Measurements from ENCODE around the gene KPNA4.
"Not testable (repeated sequence)": the region's sequence is repeated elsewhere in the genome, so short reads cannot be mapped to it uniquely, and the experiment has no call there.

KPNA4 gene

DNA sequence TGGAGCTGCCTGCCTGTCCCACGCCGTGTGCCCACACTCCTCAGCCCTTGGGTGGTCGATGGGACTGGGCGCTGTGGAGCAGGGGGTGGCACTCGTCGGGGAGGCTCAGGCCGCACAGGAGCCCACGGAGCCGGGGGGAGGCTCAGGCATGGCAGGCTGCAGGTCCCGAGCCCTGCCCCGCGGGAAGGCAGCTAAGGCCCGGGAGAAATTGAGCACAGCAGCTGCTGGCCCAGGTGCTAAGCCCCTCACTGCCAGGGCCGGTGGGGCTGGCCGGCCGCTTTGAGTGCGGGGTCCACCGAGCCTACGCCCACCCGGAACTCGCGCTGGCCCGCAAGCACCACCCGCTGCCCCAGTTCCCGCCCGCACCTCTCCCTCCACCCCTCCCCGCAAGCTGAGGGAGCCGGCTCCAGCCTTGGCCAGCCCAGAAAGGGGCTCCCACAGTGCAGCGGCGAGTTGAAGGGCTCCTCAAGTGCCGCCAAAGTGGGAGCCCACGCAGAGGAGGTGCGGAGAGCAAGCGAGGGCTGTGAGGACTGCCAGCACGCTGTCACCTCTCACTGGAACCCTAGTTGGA, 8.7 kb upstream of the KPNA4 start:
- not testable (repeated sequence) for DNase-seq (ENCODE audit: low read depth)

DNA sequence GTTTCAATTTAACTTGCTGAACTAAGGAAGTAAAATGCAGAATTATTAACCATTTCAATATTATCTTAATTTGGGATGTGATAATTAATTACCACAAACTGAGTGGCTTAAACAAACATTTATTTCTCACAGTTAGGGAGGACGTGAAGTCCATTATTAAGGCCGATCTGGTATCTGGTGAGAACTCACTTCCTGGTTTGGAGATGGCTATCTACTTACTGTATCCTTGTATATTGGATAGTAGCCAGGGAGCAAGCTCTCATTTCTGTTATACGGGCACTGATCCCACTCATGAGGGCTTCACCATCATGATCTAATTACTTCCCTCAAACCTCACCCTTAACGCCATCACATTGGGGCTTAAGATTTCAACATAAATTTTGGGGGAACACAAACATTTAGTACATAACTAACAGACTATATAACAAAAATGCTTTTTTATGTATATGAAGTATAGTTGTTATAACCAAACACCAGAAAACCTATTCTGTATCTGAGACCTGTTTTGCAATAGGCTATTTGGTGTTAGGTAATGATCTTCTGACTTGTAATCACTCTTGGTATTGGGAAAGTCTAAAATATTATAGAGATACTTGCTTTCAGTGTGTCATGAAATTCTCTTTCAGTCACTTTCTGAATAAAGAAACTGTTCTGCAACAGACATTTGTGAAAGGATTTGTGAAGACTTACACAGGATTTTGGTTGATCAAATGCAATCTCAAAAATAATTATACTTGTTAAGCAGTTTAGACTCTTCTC, 4.7 kb upstream of the KPNA4 start:
- no peak for DNase-seq (ENCODE audit: low read depth)

GRCh38 chr3:160568989-160569388, 3.6 kb upstream of the KPNA4 start:
- no peak for DNase-seq (ENCODE audit: low read depth)

GRCh38 chr3:160567774-160568173, 2.4 kb upstream of the KPNA4 start:
- no peak for DNase-seq (ENCODE audit: low read depth)

GRCh38 chr3:160566499-160566898, 1.1 kb upstream of the KPNA4 start:
- no peak for DNase-seq (ENCODE audit: low read depth)

DNA sequence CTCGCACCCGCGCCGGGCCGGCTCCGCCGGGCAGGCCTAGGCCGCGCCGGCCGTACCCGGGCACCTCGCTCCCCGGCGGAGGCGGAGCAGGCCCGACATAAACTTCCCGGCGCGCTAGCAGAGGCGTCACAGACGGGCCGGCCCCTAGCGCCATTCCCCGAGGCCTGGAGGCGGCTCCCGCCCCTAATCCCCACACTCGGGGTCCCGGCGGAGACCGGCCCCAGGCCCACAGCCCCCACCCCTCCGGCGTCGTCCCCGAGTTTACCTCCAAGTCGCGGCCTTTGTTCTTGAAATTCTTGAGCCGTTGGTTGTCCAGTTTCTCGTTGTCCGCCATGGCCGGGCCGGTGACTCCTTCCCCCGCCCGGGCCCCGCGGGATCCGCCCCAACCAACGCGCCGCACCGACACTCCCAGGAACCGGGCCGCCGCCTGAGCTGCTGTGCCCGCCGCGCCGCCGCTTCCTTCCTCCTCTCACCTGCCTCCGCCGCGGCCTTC, 376 bp downstream of the KPNA4 start:
- peak; percentile 20 for DNase-seq (ENCODE audit: low read depth)

- DNase-seq (ENCODE audit: low read depth): peak; percentile 1
Measured at GRCh38 chr3:160564258-160564911, 986 bp downstream of the KPNA4 start.

- DNase-seq (ENCODE audit: low read depth): no peak
Measured at GRCh38 chr3:160562952-160563351, 2.4 kb downstream of the KPNA4 start.

DNA sequence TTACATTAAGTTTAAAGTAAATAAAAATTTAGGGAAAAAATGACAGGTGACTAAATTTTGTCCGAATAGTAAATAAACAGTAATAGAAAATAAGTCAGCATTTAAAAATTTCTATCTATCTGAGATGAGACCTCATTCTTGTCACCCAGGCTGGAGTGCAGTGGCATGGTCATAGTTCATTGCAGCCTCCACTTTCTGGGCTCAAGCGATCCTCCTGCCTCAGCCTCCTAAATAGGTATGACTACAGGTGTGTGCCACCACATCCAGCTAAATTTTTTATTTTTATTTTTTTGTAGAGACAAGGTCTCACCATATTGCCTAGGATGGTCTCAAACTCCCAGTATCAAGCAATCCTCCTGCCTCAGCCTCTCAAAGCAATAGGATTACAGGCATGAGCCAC, 7.8 kb downstream of the KPNA4 start:
- no peak for DNase-seq (ENCODE audit: low read depth)

DNA sequence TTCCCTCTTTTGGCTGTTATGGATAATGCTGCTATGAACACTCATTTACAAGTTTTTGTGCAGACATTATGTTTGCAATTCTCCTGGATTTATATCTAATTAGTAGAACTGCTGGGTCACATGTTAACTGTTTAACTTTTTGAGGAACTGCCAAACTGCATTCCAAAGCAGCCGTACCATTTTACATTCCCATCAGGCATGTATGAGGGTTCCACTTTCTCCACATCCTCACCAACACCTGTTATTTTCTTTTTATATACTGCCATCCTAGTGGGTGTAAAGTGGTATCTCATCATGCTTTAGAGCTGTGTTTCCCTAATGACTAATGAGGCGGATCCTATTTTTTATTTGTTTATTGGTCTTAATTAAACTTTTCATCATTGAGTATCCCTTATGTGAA, 9.2 kb downstream of the KPNA4 start:
- DNase-seq (ENCODE audit: low read depth): no peak

DNA sequence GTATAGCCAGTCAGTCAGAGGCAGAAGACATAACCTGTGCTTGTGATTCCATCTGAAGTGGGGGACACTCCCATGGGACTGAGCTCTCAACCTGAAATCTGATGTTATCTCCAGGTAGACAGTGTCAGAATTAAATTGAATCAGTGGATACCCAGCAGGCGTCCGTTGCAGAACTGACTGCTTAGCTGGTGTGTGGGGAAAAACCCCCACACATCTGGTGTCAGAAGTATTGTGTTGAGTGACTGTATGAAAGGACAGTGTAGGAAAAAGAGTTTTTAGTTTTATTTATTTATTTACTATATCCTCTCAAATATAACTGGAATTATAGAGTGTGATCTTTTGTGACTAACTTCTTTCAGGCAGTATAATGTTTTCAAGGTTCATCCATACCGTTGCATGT, 10.4 kb downstream of the KPNA4 start:
- no peak for DNase-seq (ENCODE audit: low read depth)

- DNase-seq (ENCODE audit: low read depth): no peak
Measured at GRCh38 chr3:160553827-160554226, 11.5 kb downstream of the KPNA4 start.

DNA sequence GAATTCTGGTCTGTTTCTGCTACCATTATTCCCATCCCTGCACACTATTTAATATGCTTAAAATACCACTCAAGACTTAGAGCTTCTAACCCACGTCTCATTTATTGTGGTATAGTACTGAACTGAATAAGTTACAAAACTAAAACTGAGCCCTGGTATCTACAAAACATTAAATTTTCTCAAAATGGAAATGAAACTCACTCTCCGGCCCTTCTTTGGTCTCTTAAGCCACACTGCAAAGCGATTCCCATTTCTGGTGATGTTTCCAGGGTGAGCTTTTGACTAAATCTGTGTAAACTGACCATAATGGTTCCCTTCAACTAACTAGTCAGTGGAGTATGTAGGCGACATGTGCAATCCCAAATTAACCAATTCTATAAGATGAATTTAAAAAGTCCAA, 18.6 kb downstream of the KPNA4 start:
- DNase-seq (ENCODE audit: low read depth): no peak

GRCh38 chr3:160545504-160545871, 19.9 kb downstream of the KPNA4 start:
- DNase-seq (ENCODE audit: low read depth): no peak

DNA sequence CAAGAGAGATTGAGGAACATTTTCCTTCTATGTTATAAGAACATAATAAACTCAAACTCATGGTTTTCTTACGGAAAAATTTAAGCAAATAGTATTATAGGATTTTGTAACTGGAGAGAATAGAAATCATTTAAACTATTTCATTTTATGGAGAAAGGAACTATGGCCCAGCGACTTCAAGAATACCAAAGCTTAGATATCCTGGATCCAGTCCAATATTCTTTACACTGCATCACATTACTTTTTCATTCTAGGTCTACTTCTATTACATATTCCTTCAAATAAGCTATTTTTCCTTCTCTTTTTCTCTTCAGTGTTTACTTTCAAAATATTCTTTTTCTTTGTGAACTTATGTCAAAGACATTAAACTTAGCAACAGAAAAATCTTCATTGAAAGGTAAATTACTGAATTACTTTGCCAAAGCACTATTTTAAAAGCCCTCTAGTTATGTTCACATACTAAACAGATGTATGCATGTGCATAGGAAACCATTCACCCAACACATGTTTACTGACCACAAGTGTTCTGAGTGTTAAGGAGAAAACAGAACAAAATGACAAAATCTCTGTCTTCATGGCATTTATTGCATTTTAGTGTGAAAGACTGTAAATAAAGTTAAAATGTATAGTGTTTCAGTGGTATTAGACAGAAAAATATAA, 20.4 kb downstream of the KPNA4 start:
- no peak for DNase-seq (ENCODE audit: low read depth)

DNA sequence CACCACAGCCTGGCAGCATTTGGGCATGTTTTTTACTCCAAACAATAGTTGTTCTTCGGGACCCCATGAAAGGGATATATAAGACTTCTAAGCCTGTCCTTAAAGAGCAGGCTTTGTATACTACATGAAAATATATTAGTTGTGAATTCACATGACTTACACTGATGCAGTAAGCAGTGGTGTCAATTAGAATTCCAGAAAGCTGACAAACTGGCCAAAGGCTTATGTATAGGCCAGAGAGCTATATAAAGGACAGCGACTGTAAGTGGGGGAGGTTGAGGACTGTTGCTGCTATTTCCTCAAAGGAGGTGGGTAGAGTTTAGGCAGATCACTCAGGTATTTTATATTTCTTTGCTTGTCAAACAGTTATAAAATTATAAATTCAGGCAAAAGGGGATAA, 24.8 kb downstream of the KPNA4 start:
- DNase-seq (ENCODE audit: low read depth): no peak

- DNase-seq (ENCODE audit: low read depth): no peak
Measured at GRCh38 chr3:160538895-160539294, 26.5 kb downstream of the KPNA4 start.

- DNase-seq (ENCODE audit: low read depth): no peak
Measured at GRCh38 chr3:160537729-160538128, 27.6 kb downstream of the KPNA4 start.

GRCh38 chr3:160532371-160532770, 33.0 kb downstream of the KPNA4 start:
- no peak for DNase-seq (ENCODE audit: low read depth)

- no peak for DNase-seq (ENCODE audit: low read depth)
Measured at GRCh38 chr3:160531311-160531710, 34.1 kb downstream of the KPNA4 start.

DNA sequence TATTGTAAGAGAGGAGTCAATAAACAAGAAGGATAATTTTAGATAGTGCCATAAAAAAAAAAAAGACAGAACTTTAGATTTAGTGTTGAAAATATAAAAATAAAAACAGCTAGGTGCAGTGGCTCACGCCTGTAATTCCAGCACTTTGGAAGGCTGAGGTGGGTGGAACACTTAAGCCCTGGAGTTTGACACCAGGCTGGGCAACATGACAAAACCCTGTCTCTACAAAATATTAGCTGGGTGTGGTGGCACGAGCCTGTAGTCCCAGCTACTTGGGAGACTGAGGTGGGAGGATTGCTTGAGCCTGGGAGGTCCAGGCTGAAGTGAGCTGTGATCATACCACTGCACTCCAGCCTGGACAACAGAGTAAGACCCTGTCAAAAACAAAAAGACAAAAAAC, 49.0 kb downstream of the KPNA4 start:
- DNase-seq (ENCODE audit: low read depth): not testable (repeated sequence)

DNA sequence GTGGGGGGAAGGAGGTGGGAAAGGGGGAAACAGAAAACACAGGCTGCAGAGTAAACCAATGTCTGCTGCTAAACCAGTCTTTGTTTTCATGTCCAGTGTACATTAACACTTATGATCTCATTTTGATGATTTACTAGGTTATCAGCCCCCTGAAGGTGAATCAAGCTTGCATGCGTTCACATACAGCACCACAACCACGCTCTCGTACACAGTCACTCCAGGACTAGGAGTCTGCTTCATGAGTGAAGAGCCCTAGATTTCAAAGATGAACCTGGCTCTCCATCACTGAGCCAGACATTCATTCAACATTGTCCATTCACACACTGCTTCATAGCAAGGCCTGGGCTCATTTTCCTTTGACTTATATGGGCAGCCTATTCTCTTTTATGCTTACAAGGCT, 64.0 kb downstream of the KPNA4 start:
- no peak for DNase-seq (ENCODE audit: low read depth)

GRCh38 chr3:160498202-160498601, 67.2 kb downstream of the KPNA4 start:
- no peak for DNase-seq (ENCODE audit: low read depth)

All from stimulated activated CD8-positive, alpha-beta memory T cell treated with anti-CD3 and anti-CD28 coated beads, Interleukin-12 subunit alpha, Interleukin-12 subunit beta, amount 100 ng/mL, for 1 hour (primary cell).